Natural killer cell (primary cell): ENCODE results near the gene CKAP4. TPM values are rescaled to one million over a fixed set of nuclear protein-coding genes. Genes with fewer than 3 reads are reported as not detected.

Experiments
- ATAC-seq, 3 donors: fragments of 150-1000 bp in 2 of 3; fragments of 200-7000 bp in 1 of 3; cut with Tn5 transposase; 1 replicate in 1 of 3; 2 replicates in 2 of 3; pipeline ENCODE4 v1.10.0; 2021; ENCODE audit warnings: mild to moderate bottlenecking in 2 of 3, moderate library complexity in 2 of 3
- DNase-seq, 2 donors: peaks; one replicate each; pipeline versions ENCODE4 v3.0.0 to v3.0.0-alpha.2; 2013 to 2021; ENCODE audit warnings: mixed read lengths in 1 of 2
- H3K27ac ChIP-seq: one replicate; pipeline ENCODE4 v1.5.1; 2013; ENCODE audit warnings: mild to moderate bottlenecking, low read length
- H3K27me3 ChIP-seq: one replicate; pipeline ENCODE4 v1.6.1; 2013; ENCODE audit warnings: low read length; ENCODE audit not compliant: control insufficient read depth, insufficient read depth
- H3K36me3 ChIP-seq: one replicate; pipeline ENCODE4 v1.6.1; 2013; ENCODE audit warnings: low read length; ENCODE audit not compliant: control insufficient read depth, insufficient read depth
- H3K4me1 ChIP-seq: one replicate; pipeline ENCODE4 v1.6.1; 2013; ENCODE audit warnings: low read length; ENCODE audit not compliant: control insufficient read depth, insufficient read depth
- H3K4me3 ChIP-seq: one replicate; pipeline ENCODE4 v1.5.1; 2013; ENCODE audit warnings: low read length
- H3K9me3 ChIP-seq: one replicate; pipeline ENCODE4 v1.6.1; 2013; ENCODE audit warnings: low read length; ENCODE audit not compliant: control insufficient read depth, insufficient read depth
- H3K27ac Mint-ChIP-seq, 2 donors: one replicate each; pipeline ENCODE4 v1.8.0; 2022; ENCODE audit warnings: mild to moderate bottlenecking in 2 of 2, mixed read lengths in 2 of 2, moderate library complexity in 1 of 2
- H3K27me3 Mint-ChIP-seq, 2 donors: one replicate each; pipeline ENCODE4 v1.8.0; 2022; ENCODE audit warnings: low read depth in 2 of 2, mixed read lengths in 2 of 2
- H3K36me3 Mint-ChIP-seq: one replicate; pipeline ENCODE4 v1.8.0; 2022; ENCODE audit warnings: mixed read lengths
- H3K4me1 Mint-ChIP-seq, 2 donors: one replicate each; pipeline ENCODE4 v1.8.0; 2022; ENCODE audit warnings: mixed read lengths in 2 of 2
- H3K4me3 Mint-ChIP-seq: one replicate; pipeline ENCODE4 v1.8.0; 2022; ENCODE audit warnings: mild to moderate bottlenecking, moderate library complexity, mixed read lengths
- H3K9me3 Mint-ChIP-seq, 2 donors: one replicate each; pipeline ENCODE4 v1.8.0; 2022; ENCODE audit warnings: mixed read lengths in 2 of 2
- CTCF ChIP-seq: fragments of 200-600 bp; IDR thresholded peaks from one replicate; pipeline ENCODE4 v1.8.0; 2022; ENCODE audit warnings: antibody characterized with exemption
- WGBS: methylation state at CpG from one replicate; pipeline ENCODE4 v1.1.7; 2013; ENCODE audit warnings: missing lambda C conversion rate; ENCODE audit not compliant: insufficient coverage; 5-methylcytosine and 5-hydroxymethylcytosine counted together
- intact Hi-C: fragments of 100-400 bp; cut with micrococcal nuclease; formaldehyde crosslinking; loops from one replicate; pipeline ENCODE4 v1.14.2; 2022
- total RNA-seq, 4 donors: library from RNA; stranded (reverse); fragments of 120-200 nt in 1 of 4; gene quantifications; one replicate each; pipeline versions ENCODE4 v1.2.3 to v1.2.4, GENCODE V29; 2013 to 2022

CKAP4 gene
- total RNA-seq, 3 donors from 2014 or later (not counting 1 experiment from before 2014, with no cell fraction given) = 2.0 to 19.4 (median 2.0) TPM

GRCh38 chr12:106276032-106276740 lies 28.4 kb upstream of the CKAP4 start:
- no peak for TF ChIP-seq CTCF
- intact Hi-C loops = no loop called here
- no peak for ATAC-seq
- 82% methylated on average over 4 of the region's 4 CpGs for WGBS
- Mint-ChIP-seq H3K36me3 (peaks cover 2% of the 10 kb centered on the region), H3K9me3 (no peaks in the 10 kb centered on the region), H3K27ac (no peak overlapping the region), H3K4me3 (no peak overlapping the region), H3K4me1 (no peaks in the 10 kb centered on the region), H3K27me3 (peaks cover under 1 to 6% of the 10 kb centered on the region in 2 donors)
- no peak overlapping the region for H3K4me3 ChIP-seq
- no peaks in the 10 kb centered on the region for H3K27me3 ChIP-seq
- H3K36me3 ChIP-seq = no peaks in the 10 kb centered on the region
- DNase-seq = no peak
- H3K27ac ChIP-seq = no peak overlapping the region
- H3K9me3 ChIP-seq = no peaks in the 10 kb centered on the region
- H3K4me1 ChIP-seq = no peaks in the 10 kb centered on the region

GRCh38 chr12:106275458-106275857 lies 27.6 kb upstream of the CKAP4 start:
- intact Hi-C loops = no loop called here
- H3K9me3 Mint-ChIP-seq = no peaks in the 10 kb centered on the region
- H3K27me3 Mint-ChIP-seq = peaks cover 6 to 12% of the 10 kb centered on the region in 2 donors
- Histone ChIP-seq H3K9me3 (no peaks in the 10 kb centered on the region), H3K4me3 (no peak overlapping the region), H3K27me3 (no peaks in the 10 kb centered on the region), H3K4me1 (no peaks in the 10 kb centered on the region), H3K27ac (no peak overlapping the region), H3K36me3 (no peaks in the 10 kb centered on the region)
- H3K4me3 Mint-ChIP-seq = no peak overlapping the region
- no peak overlapping the region for H3K27ac Mint-ChIP-seq
- DNase-seq = no peak
- no peaks in the 10 kb centered on the region for H3K4me1 Mint-ChIP-seq
- ATAC-seq = no peak
- TF ChIP-seq CTCF = no peak
- no peaks in the 10 kb centered on the region for H3K36me3 Mint-ChIP-seq
- 93% methylated on average over 8 of the region's 9 CpGs for whole genome bisulfite sequencing

- no peak for TF ChIP-seq CTCF
- intact Hi-C loops = no loop called here
- DNase-seq = no peak
- H3K27me3 Mint-ChIP-seq = peaks cover 6 to 9% of the 10 kb centered on the region in 2 donors
- no peaks in the 10 kb centered on the region for H3K9me3 Mint-ChIP-seq
- H3K4me3 Mint-ChIP-seq = no peak overlapping the region
- 90% methylated on average over 7 of the region's 7 CpGs for WGBS
- Histone ChIP-seq H3K4me3 (no peak overlapping the region), H3K4me1 (no peaks in the 10 kb centered on the region), H3K27ac (no peak overlapping the region), H3K9me3 (no peaks in the 10 kb centered on the region), H3K27me3 (no peaks in the 10 kb centered on the region), H3K36me3 (no peaks in the 10 kb centered on the region)
- no peaks in the 10 kb centered on the region for H3K4me1 Mint-ChIP-seq
- H3K27ac Mint-ChIP-seq = no peak overlapping the region
- ATAC-seq = no peak
- H3K36me3 Mint-ChIP-seq = no peaks in the 10 kb centered on the region
Observed at GRCh38 chr12:106274575-106275121, 26.8 kb upstream of the CKAP4 start.
